K562 (cell line): ENCODE results near the gene MFSD2B. TPM values are rescaled to one million over a fixed set of nuclear protein-coding genes. Genes with fewer than 3 reads are reported as not detected.

Source experiments
- CCNT2 ChIP-seq: IDR thresholded peaks from 2 replicates; pipeline ENCODE4 v1.6.1; 2011; ENCODE audit warnings: borderline replicate concordance, low read depth, mild to moderate bottlenecking, moderate library complexity, mixed read lengths, low read length; ENCODE audit not compliant: insufficient read length; ENCODE audit errors: extremely low read depth
- ETV6 ChIP-seq, 3 experiments: fragments of 150-350 bp in 1 of 3; sonication (generic) in 1 of 3; formaldehyde crosslinking in 1 of 3; IDR thresholded peaks; 2 replicates each; pipeline versions ENCODE4 v1.6.1 to v1.8.0; 2014 to 2022; ENCODE audit warnings: borderline replicate concordance in 2 of 3, low read depth in 2 of 3, antibody characterized with exemption in 1 of 3, low read length in 1 of 3, mild to moderate bottlenecking in 1 of 3, missing genetic modification reagents in 1 of 3
- FOXP1 ChIP-seq: sonication (generic); formaldehyde crosslinking; IDR thresholded peaks from 2 replicates; pipeline ENCODE4 v1.8.0; 2022; ENCODE audit warnings: mild to moderate bottlenecking, missing genetic modification reagents
- HDAC8 ChIP-seq: fragments of 450-650 bp; IDR thresholded peaks from 2 replicates; pipeline ENCODE4 v1.6.1; 2016; ENCODE audit warnings: mild to moderate bottlenecking, missing genetic modification characterization, moderate library complexity, missing compliant biosample characterization
- HMGXB4 ChIP-seq: sonication (generic); formaldehyde crosslinking; IDR thresholded peaks from 2 replicates; pipeline ENCODE4 v1.8.1; 2023; ENCODE audit warnings: mild to moderate bottlenecking, missing genetic modification reagents
- IFI16 ChIP-seq: fragments of 250-450 bp; sonication (Bioruptor Pico); IDR thresholded peaks from 2 replicates; pipeline ENCODE4 v2.1.2; 2022; ENCODE audit warnings: mild to moderate bottlenecking, inconsistent platforms
- JUN ChIP-seq, 2 experiments: sonication (generic) in 1 of 2; formaldehyde crosslinking in 1 of 2; IDR thresholded peaks; 2 replicates each; pipeline versions ENCODE4 v1.6.1 to v1.8.0; 2012 to 2022; ENCODE audit warnings: borderline replicate concordance in 2 of 2, mild to moderate bottlenecking in 2 of 2, improper control_type of control experiment in 1 of 2, low read depth in 1 of 2, low read length in 1 of 2, missing genetic modification reagents in 1 of 2
- NR2C1 ChIP-seq, 2 experiments: fragments of 450-650 bp; IDR thresholded peaks; 2 replicates each; pipeline ENCODE4 v1.6.1; 2017; ENCODE audit warnings: mild to moderate bottlenecking in 2 of 2, antibody characterized with exemption in 1 of 2, inconsistent platforms in 1 of 2, missing compliant biosample characterization in 1 of 2, missing genetic modification characterization in 1 of 2
- PREB ChIP-seq: sonication (generic); formaldehyde crosslinking; IDR thresholded peaks from 2 replicates; pipeline ENCODE4 v1.8.1; 2023; ENCODE audit warnings: mild to moderate bottlenecking, missing genetic modification reagents
- RUNX1 ChIP-seq: sonication (generic); IDR thresholded peaks from 2 replicates; pipeline ENCODE4 v1.6.1; 2016; ENCODE audit warnings: antibody characterized with exemption, low read depth
- SMAD2 ChIP-seq: fragments of 150-350 bp; IDR thresholded peaks from 2 replicates; pipeline ENCODE4 v1.6.1; 2014; ENCODE audit warnings: low read depth, mild to moderate bottlenecking, low read length
- ZFPM2 ChIP-seq: fragments of 250-450 bp; sonication (Bioruptor Pico); IDR thresholded peaks from 2 replicates; pipeline ENCODE4 v1.5.1; 2022; ENCODE audit warnings: mild to moderate bottlenecking
- ZNF212 ChIP-seq: fragments of 450-650 bp; formaldehyde crosslinking; IDR thresholded peaks from 2 replicates; pipeline ENCODE4 v1.4.0; 2020; ENCODE audit warnings: mild to moderate bottlenecking
- ZNF217 ChIP-seq: sonication (generic); formaldehyde crosslinking; IDR thresholded peaks from 2 replicates; pipeline ENCODE4 v1.8.0; 2022; ENCODE audit warnings: mild to moderate bottlenecking, missing genetic modification reagents
- ZNF449 ChIP-seq: fragments of 250-450 bp; sonication (Bioruptor Pico); IDR thresholded peaks from 2 replicates; pipeline ENCODE4 v1.8.0; 2022; ENCODE audit warnings: moderate library complexity, mild to moderate bottlenecking, inconsistent platforms
- ZNF592 ChIP-seq: fragments of 450-650 bp; IDR thresholded peaks from 2 replicates; pipeline ENCODE4 v1.6.1; 2017; ENCODE audit warnings: antibody characterized with exemption, mild to moderate bottlenecking
- ZNF696 ChIP-seq: fragments of 250-450 bp; sonication (Bioruptor Pico); conservative IDR thresholded peaks from 2 replicates; pipeline ENCODE4 v1.4.0; 2020; ENCODE audit warnings: mild to moderate bottlenecking, moderate library complexity
- polyA plus RNA-seq, 8 experiments: library from polyadenylated mRNA; depleted of rRNA in 4 of 8; stranded (reverse) in 5 of 8; unstranded in 3 of 8; fragments of >200 nt; fragmentation: Nextera tagmentation in 2 of 8; fragmentation: Illumina TruSeq in 1 of 8; extraction: Ambion mirVana in 2 of 8; extraction: Trizol in 1 of 8; gene quantifications; 2 replicates each; pipeline versions ENCODE4 v1.2.1 to v1.2.3, GENCODE V29; 2011 to 2014; ENCODE audit warnings: inconsistent platforms in 1 of 8, missing spikeins in 1 of 8
- total RNA-seq, 7 experiments: library from RNA; depleted of rRNA in 6 of 7; stranded (reverse); fragments of >200 nt in 6 of 7; fragmentation: Illumina TruSeq in 2 of 7; extraction: Trizol in 2 of 7; gene quantifications; 2 replicates each; pipeline versions ENCODE4 v1.2.1 to v1.2.3, GENCODE V29; 2011 to 2021; ENCODE audit warnings: low replicate concordance in 1 of 7

The MFSD2B gene
- total and polyA plus RNA-seq, 9 of the 15 experiments (the other 6 are each of a cell fraction or from before 2014, with no cell fraction given): 2.6 to 10.9 (median 6.8) TPM

GRCh38 chr2:24009680-24010476 is at the start of gene MFSD2B (continued):
- 0 out of 2 replicates have a peak, but pooled peaks have one; percentile 49 for TF ChIP-seq PREB (CRISPR knock-in tag)
- TF ChIP-seq HDAC8 (tag): 0 out of 2 replicates have a peak, but pooled peaks have one; percentile 15
- TF ChIP-seq ZFPM2 (CRISPR knock-in tag): no peak
- no peak for TF ChIP-seq IFI16
- no peak for TF ChIP-seq NR2C1 (IDR thresholded peaks at IDR 0.05)
- no peak for TF ChIP-seq NR2C1 (tag; IDR thresholded peaks at IDR 0.05)
- TF ChIP-seq HMGXB4 (CRISPR knock-in tag): no peak
- TF ChIP-seq ZNF212 (CRISPR knock-in tag): no peak
- no peak for TF ChIP-seq ZNF696 (CRISPR knock-in tag)
- TF ChIP-seq SMAD2: no peak
- no peak for TF ChIP-seq FOXP1 (CRISPR knock-in tag)
- no peak for TF ChIP-seq RUNX1
- TF ChIP-seq ETV6 (IDR thresholded peaks at IDR 0.05; ENCODE audit: borderline replicate concordance in 1 of 2, low read depth in 2 of 2, low read length in 1 of 2): no peak
- TF ChIP-seq ETV6 (CRISPR knock-in tag; IDR thresholded peaks at IDR 0.05; ENCODE audit: borderline replicate concordance): no peak
- no peak for TF ChIP-seq ZNF449 (CRISPR knock-in tag)
- no peak for TF ChIP-seq JUN (IDR thresholded peaks at IDR 0.05; ENCODE audit: borderline replicate concordance, low read depth, low read length)
- TF ChIP-seq JUN (CRISPR knock-in tag; IDR thresholded peaks at IDR 0.05; ENCODE audit: borderline replicate concordance): no peak
- peak; percentile 68 for TF ChIP-seq CCNT2
- TF ChIP-seq ZNF217 (CRISPR knock-in tag): no peak
- peak; percentile 89 for TF ChIP-seq ZNF592
